ENCODE results near the gene NUB1.

NUB1 gene

DNA sequence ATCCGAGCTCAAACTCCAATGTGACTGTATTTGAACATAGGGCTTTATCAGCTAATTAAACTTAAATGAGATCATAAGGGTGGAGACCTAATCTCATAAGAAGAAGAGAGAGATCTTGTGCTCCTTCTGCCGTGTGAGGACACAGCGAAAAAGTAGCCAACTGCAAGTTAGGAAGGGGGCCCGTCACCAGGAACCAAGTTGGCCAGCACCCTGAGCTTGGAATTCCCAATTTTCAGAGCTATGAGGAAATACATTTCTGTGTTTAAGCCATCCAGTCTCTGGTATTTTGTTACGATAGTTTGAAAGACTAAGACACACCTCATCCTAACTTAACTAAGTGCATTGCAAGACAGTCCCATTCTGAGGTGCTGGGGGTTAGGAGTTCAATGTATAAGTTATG is 82.3 kb downstream of the NUB1 start:
- DNase-seq (ENCODE audit: low read depth, low spot score) = no peak

DNA sequence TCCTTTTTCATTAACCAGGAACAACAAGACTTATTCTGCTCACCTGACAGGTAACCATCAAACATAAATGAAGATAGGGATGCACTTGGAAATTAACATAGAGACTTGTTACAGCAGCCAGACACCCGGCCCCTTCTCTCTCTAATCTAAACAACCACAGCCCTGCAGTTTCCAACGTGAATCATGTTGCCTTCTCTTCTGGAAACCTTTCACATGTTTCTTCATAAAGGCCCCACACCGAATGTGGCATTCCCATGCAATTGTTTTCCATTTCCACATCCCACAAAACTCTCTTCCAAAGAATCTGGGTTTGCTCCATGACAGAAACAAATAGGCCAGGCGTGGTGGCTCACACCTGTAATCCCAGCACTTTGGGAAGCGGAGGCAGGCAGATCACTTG is 83.2 kb downstream of the NUB1 start:
- DNase-seq (ENCODE audit: low read depth, low spot score) = no peak

DNA sequence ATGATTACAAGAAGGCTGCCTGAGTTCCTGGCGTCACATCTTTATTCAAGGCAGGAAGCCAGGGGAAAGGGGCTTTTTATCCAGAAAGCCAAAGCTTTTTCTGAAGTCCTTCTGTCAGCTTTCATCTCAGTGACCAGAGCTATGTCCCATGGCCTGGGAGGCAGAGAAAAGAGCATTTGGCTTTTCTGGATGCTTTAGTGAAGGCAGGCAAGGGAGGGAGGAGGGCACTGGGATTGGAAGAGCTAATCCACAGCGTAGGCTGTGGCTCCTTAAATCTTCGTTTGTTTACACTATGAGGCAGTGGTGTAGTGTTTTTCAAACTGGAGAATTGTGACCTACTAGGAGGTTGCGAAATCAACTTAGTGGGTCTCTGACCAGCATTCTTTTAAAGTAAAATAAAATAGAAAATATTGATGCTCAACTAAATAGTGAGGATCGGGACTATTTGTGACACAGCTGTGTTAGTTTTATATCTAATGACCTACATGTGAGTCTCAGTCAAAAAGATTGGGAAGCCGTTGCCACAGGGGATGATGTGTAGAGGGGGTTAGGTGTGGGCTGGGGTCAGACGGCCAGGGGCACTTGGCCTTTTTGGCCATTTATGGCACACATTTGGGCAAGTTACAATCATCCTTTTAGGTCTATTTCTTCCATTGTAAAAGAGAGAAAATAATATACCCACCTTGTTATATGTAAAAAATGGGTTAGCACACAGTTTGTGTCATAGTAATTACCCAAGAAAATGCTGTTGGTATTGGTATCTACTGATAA is 84.2 kb downstream of the NUB1 start:
- DNase-seq (ENCODE audit: low read depth, low spot score) = no peak

DNA sequence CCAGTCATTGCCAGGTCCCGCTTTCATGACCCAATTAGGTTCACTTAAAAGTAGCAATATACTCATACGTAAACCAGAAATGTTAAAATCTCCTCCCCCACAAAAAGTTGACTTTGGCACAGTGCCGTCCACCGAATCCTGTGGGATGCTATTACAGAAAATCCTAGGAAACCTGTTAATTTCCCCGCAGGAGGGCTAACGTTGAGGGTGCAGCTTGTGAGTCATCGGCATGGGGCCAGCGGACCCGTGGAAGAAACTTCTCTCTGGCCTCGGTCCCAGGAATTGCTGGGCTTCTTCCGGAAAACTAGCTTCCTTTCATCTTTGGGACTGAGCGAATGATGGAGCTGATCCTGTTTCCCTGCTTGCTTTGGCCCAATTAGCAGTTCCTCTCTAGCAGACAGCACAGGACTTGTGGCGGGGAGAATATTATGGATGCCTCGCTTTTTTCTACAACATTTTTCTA is 84.9 kb downstream of the NUB1 start:
- DNase-seq (ENCODE audit: low read depth, low spot score) = peak; percentile 92

DNA sequence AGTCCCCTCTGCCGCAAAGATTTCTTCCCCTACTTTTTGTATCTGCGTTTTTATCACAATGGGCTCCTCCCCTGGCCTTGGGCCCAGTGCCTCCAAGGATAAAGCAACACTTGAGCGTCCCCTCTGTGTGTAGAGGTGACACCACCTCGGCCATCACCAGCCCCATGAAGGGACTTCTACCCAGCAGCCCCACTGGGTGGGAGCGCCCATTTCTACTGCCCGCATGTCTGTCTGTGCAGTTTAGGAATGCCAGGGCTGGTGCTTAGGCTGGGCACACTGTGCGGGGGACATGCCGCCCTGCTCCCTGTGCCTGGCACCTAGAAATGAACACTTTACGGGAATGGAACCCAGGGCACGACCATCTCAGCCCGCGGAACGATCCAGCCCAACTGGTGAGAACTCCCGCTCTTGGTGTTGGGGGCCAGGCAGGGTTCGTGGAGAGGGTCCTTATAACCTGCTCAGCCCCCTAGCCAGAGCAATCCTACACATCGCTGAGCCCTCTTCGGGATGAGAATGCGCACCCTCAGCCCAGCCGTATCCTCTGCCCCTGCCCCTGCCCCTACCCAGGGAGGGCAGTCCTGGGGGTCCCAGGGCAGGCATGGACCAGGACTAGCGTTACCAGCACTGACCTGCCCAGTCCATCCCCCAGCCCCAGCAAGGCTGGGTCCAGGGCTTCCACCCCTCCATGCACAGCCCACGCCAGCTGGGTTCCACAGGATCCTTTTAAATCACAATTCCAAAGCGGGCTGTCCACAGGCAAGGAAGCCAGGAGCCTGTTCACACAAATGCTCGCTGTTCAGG is 85.5 kb downstream of the NUB1 start:
- no peak for DNase-seq (ENCODE audit: low read depth, low spot score)

DNA sequence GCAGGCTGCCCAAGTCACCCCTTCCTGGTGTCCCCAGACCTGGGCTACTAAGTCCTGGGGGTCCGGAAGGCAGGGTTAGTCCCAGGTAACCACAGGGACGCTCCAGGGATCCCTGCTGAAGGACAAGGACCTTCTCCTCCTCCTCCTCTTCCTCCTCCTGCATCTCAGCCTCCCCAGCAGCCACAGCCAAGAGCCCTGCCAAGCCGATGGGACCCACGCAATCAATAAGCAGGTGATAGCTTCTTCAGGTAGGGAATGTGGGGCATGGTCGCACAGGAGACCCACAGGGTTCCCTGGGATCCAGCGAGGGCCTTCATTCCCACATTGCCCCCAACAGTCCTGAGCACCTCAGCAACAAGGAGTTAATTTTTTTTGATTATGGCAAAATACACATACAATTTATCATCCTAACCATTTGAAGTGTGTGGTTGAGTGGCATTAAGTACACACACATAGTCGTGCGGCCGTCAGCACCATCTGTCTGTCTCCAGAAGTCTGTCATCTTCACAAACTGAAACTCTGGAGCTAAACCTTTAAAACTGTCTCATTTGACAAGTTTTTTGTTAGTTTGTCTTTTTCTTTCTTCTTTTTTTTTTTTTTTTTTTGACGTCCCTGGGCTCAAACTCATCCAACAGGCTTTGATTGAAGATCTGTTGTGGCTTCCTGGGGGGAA is 86.2 kb downstream of the NUB1 start:
- DNase-seq (ENCODE audit: low read depth, low spot score) = no peak

Measured in smooth muscle cell of the brain vasculature (primary cell).